GM20431 (cell line): Measurements from ENCODE around the gene UPB1.

Experiments used
- in situ Hi-C: fragments of 300-500 bp; cut with MseI, MboI; formaldehyde crosslinking; loops from one replicate; pipeline ENCODE4 v1.15.0; 2020; ENCODE audit warnings: low sequenced_read_pairs; ENCODE audit not compliant: unreplicated experiment

The UPB1 gene

GRCh38 chr22:24503137-24503842 is 8.2 kb downstream of the UPB1 start:
- in situ Hi-C loops = no loop called here

DNA sequence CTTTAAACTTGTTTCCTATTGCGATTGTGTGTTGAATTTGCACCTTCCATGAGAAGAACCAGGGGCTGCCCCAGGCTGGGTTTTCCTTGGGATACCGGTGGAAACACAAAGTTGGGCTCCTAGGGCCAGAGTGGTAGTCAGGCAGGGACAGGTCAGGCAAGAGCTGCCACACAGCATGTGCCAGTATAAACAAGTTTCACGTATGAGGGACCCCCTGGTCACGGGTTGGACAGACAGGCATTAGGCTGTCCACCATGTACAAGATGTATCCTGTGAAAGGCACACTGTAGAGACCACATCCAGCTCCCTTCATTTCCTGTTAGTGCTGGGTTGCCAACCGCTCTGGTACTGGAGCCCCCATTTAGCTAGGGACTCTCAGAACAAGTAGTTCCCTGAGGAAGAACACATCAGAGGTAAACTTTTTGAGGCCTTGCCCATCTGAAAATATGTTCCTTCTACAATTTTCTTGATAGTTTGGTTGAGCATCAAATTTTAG is 8.8 kb downstream of the UPB1 start:
- in situ Hi-C loops = no loop called here

DNA sequence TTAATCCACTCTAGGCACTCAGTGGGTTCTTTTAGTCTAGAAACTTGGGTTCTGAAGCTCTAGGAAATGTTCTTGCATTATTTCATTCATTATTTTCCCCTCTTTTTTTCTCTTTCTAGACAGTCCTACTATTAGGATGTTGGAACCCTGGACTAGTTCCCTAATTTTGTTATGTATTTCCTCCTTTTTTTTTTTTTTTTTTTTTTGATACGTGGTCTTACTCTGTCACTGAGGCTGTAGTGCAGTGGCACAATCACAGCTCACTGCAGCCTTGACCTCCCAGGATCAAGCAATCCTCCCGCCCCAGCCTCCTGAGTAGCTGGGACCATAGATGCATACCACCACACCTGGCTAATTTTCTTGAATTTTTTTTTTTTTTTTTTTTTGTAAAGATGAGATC is 9.4 kb downstream of the UPB1 start:
- in situ Hi-C loops = no loop called here

DNA sequence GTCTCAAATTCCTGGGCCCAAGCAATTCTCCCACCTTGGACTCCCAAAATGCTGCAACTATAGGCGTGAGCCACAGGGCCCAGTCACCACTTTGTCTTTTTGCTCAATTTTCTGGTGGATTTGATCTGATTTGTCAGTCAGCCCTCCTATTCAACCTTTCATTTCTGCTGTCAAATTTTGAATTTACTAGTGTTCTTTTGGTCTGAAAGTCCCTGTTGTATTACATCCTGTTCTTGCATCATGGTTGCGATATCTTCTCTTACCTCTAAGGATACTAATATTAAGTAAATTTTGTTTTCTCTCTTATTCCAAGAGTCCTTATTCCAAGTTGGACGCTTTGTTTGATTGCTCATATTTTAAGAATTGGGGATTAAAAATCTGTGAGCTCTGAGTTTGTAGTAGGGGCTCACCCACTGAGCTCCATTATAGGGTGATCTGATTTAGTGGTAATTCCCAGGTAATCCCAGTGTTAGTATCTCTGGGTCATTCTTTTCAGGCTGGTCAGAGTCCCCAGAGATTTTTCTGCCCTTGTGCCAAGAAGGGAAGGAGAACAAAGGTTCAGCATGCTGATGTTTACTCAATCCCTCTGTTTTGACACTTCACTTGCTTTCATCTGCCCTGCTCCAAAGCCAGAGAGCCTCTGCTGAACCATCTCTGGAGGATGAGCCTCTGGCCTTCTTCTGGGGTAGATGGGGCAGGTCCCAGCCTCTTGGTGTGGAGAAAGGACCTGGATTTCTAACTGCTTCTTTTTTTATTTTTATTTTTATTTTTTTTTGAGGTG is 10.0 kb downstream of the UPB1 start:
- in situ Hi-C loops = no loop called here

GRCh38 chr22:24506802-24507438 is 11.8 kb downstream of the UPB1 start:
- in situ Hi-C loops = no loop called here

- in situ Hi-C loops = no loop called here
These were observed 12.6 kb downstream of the UPB1 start for GRCh38 chr22:24507716-24508115.

GRCh38 chr22:24510637-24511625 is 15.8 kb downstream of the UPB1 start:
- in situ Hi-C loops = no loop called here

DNA sequence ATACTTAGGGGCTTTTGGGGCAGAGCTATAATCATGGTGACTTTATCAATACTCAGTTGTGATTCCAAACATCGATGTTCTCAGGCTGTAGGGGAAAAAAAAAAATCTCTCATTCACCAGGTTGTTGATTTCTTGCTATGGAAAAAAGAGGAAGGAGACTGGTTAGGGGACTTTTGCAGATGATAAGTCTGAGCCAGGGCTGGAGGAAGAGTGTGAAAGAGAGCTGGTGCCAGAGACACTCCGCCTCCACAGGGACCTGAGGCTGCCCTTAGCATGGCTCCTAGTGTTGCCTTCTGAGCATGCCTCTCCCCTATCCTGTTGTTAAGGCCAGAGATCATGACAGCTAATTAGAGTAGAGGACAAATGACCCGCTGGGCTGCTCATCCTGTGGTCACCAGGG is 16.9 kb downstream of the UPB1 start:
- in situ Hi-C loops = no loop called here

- in situ Hi-C loops = no loop called here
These were observed 18.5 kb downstream of the UPB1 start for GRCh38 chr22:24513378-24514240.

DNA sequence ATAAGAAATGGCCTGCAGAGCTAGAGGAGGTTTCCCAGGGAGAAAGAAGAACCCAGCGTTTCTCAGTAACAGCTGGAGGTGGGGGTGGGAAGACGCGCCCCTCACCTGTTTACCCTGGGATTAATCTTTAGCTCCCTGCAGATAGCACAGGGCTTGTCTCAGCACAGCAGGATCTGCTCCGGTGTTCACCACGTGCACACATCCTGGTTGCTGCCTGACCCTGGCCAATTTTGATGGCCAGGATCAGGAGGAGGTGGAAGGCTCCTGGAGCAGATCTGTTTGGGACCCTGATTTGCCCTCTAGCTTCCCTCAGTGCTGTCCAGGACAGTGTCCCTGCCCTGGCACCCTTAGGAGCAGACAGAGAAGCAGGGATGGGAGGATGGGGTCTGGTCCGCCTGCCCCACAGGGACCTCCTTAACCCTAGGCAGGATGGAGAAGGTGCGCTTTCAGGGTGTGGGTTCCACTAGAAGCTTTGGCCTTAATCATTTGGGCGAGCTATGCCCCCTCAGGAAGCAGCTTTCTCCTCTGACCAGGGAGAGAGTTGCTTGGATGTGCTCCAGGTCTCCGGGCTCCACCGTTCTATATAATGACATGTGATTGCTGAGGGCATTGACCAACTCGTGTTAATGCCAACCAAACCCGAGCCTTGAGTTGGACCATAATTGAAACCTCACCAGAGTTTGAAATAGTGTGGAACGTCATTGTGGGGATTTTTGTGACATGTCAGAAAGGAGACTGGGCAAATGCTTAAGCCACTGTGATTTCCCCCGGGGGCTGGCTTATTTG is 19.3 kb downstream of the UPB1 start:
- in situ Hi-C loops = no loop called here

DNA sequence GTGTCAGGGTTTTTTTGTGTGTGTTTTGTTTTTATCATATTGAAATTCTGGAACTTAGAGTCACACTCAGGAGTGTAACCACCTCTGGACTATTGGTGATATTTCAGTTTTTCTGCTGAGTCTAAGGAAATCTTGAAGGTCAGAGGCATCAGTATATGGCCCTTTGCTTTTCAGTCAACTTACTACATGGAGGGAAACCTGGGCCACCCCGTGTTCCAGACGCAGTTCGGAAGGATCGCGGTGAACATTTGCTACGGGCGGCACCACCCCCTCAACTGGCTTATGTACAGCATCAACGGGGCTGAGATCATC is 19.9 kb downstream of the UPB1 start:
- in situ Hi-C loops = no loop called here

GRCh38 chr22:24516301-24516737 is 21.2 kb downstream of the UPB1 start:
- in situ Hi-C loops = no loop called here

GRCh38 chr22:24517446-24517845 is 22.3 kb downstream of the UPB1 start:
- in situ Hi-C loops = no loop called here

- in situ Hi-C loops = no loop called here
These were observed 23.1 kb downstream of the UPB1 start for GRCh38 chr22:24518228-24518627.

- in situ Hi-C loops = no loop called here
These were observed 23.8 kb downstream of the UPB1 start for GRCh38 chr22:24518771-24519485.

GRCh38 chr22:24519496-24519895 is 24.4 kb downstream of the UPB1 start:
- in situ Hi-C loops = no loop called here

DNA sequence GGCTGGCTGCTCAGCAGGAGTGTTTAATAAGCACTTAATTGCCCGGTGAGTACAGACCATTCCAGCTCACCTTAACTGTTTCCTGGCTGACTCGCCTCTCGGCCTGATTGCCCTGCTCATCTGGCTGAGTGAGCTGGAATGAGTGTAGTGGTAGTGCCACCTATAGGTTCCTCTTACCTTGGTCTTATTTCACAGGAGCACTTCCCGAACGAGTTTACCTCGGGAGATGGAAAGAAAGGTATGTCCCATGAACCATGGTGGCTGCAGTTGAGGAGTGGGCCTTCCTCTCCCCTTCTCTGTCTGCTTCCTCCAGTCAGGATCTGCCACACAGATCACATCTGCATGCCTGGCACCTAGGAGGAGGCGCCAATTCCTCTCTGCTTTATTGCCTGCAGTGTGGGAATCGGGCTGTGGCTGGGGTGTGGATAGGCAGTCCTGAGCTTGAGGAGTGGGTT is 26.7 kb downstream of the UPB1 start:
- in situ Hi-C loops = loop anchor here (10.0 kb wide), 1 partner anchor 97 kb away; the partner anchor contains the start of gene ADORA2A
